Epithelial cell of proximal tubule (primary cell): ENCODE results near the gene CYP8B1. TPM values are rescaled to one million over a fixed set of nuclear protein-coding genes. Genes with fewer than 3 reads are reported as not detected.

Source experiments
- DNase-seq: peaks from one replicate; pipeline ENCODE4 v3.0.0-alpha.2; 2011; ENCODE audit warnings: low read depth
- H3K4me3 ChIP-seq: 2 replicates; pipeline ENCODE4 v1.5.1; 2011; ENCODE audit warnings: low read depth, mild to moderate bottlenecking, low read length
- total RNA-seq: library from RNA; depleted of rRNA; stranded (reverse); fragments of >200 nt; gene quantifications from 2 replicates; pipeline ENCODE4 v1.2.3, GENCODE V29; 2015
- TF ChIP-seq, protein P1 (sequence below): conservative IDR thresholded peaks from 2 replicates; pipeline ENCODE4 v1.5.1; 2012; ENCODE audit warnings: low read depth, mild to moderate bottlenecking, low read length

Gene CYP8B1
- total RNA-seq, 1 donor from 2014 or later, result not detected

GRCh38 chr3:42853056-42853455, 22.6 kb downstream of the CYP8B1 start:
- DNase-seq, result no peak
- TF ChIP-seq, protein P1, sequence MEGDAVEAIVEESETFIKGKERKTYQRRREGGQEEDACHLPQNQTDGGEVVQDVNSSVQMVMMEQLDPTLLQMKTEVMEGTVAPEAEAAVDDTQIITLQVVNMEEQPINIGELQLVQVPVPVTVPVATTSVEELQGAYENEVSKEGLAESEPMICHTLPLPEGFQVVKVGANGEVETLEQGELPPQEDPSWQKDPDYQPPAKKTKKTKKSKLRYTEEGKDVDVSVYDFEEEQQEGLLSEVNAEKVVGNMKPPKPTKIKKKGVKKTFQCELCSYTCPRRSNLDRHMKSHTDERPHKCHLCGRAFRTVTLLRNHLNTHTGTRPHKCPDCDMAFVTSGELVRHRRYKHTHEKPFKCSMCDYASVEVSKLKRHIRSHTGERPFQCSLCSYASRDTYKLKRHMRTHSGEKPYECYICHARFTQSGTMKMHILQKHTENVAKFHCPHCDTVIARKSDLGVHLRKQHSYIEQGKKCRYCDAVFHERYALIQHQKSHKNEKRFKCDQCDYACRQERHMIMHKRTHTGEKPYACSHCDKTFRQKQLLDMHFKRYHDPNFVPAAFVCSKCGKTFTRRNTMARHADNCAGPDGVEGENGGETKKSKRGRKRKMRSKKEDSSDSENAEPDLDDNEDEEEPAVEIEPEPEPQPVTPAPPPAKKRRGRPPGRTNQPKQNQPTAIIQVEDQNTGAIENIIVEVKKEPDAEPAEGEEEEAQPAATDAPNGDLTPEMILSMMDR, result no peak
- H3K4me3 ChIP-seq, result no peak overlapping the region

- no peak for DNase-seq
- TF ChIP-seq, protein P1, result no peak
- H3K4me3 ChIP-seq, result no peak overlapping the region
Observed at GRCh38 chr3:42852441-42852840, 23.2 kb downstream of the CYP8B1 start.

DNA sequence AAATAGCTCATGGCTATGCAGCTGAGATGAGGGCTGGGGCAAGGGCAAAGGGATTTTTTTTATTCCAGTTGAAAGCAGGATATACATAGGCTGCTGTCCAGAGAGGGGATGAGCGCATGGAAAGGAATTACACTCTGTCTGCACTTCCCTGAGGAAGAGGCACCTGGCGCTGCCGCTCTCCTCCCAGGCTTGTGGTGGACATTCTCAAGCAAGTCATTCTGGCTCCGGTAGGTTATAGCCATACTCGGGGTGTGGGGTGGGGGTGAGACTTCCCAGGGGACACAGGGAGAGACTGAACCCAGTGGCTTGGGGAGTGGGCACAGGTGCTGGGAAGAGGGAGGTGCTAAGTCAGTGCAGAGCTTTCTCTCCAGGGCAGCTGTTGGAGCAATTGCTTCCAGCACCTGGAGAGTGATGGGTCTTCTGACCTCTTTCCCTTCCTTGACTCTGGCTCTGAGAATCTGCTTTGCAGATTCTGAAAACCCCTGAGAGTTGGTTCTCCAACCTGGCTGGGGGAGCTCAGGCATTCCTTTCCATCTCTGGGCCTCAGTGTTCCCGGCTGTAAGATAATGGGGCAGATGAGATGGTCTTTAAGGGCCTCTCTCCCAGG, 24.3 kb downstream of the CYP8B1 start:
- DNase-seq, result no peak
- TF ChIP-seq, protein P1, result no peak
- no peak overlapping the region for H3K4me3 ChIP-seq

GRCh38 chr3:42850263-42850662, 25.4 kb downstream of the CYP8B1 start:
- no peak for DNase-seq
- TF ChIP-seq, protein P1, result no peak
- no peak overlapping the region for H3K4me3 ChIP-seq

DNA sequence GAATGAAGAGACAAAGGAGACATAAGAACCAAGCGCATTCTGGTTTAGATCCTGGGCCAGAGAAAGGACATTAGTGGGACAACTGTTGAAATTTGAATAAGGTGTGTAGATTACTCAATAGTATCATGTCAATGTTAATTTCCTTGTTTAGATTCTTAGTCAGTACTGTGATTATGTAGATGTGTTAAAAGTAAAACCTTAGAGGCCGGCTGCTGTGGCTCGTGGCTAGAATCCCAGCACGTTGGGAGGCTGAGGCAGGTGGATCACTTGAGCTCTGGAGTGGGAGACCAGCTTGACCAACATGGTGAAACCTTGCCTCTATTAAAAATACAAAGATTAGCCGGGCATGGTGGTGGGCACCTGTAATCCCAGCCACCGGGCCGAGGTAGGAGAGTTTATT, 26.7 kb downstream of the CYP8B1 start:
- DNase-seq, result no peak
- TF ChIP-seq, protein P1, result no peak

GRCh38 chr3:42847731-42848130, 27.9 kb downstream of the CYP8B1 start:
- no peak overlapping the region for H3K4me3 ChIP-seq
- DNase-seq, result no peak
- TF ChIP-seq, protein P1, result no peak

More for the DNA sequence above, 26.7 kb downstream of the CYP8B1 start:
- H3K4me3 ChIP-seq, result no peak overlapping the region

DNA sequence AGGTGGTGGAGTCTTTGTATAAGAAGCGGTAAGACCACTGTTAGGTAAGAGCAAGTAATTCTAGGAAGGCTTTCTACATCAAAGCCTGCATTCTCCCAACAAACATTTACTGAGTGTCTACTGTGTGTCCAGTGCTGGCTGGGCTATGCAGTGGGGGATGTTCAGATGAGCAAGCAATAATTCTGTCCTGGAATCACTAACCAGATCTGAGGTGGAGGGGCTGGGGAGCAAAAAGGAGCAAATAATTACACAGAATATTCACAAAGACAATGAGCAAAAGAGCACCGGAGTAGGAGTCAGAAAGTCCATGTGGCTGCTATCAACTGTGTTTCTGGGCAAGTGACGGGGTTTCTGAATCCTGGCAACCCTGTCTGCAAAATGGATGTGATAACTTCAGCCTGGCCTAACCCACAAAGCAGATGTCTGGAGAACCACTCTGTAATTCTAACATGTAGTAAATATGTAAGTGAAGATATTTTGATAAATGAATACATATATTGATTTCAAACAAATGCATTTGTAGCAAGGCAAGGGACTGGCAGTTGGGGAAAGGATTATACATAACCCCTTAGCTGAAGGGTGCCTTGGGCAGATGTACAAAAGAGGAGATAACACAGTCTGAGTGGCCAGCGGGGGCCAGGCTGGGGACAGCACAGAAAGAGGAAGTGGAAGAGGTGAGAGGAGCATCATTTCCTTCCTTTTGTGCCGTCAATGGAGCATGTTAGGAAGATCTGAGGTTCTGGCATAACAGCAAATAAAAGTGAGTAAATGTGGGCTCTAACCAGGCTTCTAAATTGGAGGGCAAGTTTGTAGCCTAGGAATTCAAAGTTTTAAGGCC, 28.8 kb downstream of the CYP8B1 start:
- DNase-seq, result no peak
- no peak overlapping the region for H3K4me3 ChIP-seq
- TF ChIP-seq, protein P1, result no peak
